Measurements from ENCODE around the gene RAMACL.
A peak's percentile ranks its signal among the peaks of the same experiment; 100 is the strongest.

RAMACL gene

GRCh38 chr6:166627033-166627874 lies 40.8 kb upstream of the RAMACL start, which contains the start of gene RPS6KA2:
TSS of gene RPS6KA2 (minus strand) at chr6:166627251. CDS start at chr6:166627019, 232 bp downstream.
- Histone ChIP-seq H3K36me3 (ENCODE audit: control insufficient read depth, insufficient read depth, low read length) (no peaks in the 10 kb centered on the region), H3K9me3 (ENCODE audit: control insufficient read depth, low read length) (no peaks in the 10 kb centered on the region), H3K4me3 (ENCODE audit: insufficient read depth, low read depth, low read length) (peak within 1 kb of the TSS; percentile 65), H3K4me1 (ENCODE audit: control insufficient read depth, insufficient read depth, low read length) (peaks cover 14% of the 10 kb centered on the region), H3K27me3 (ENCODE audit: control insufficient read depth, insufficient read depth, low read length, poor library complexity, severe bottlenecking) (peaks cover 49% of the 10 kb centered on the region), H3K27ac (ENCODE audit: insufficient read depth, low read depth, low read length, poor library complexity, severe bottlenecking) (peak within 1 kb of the TSS; percentile 79)
- WGBS, 2 experiments = 0% methylated on average over 87 of the region's 87 CpGs

- H3K9me3 ChIP-seq (ENCODE audit: control insufficient read depth, low read length) = no peaks in the 10 kb centered on the region
Measured at GRCh38 chr6:166626177-166627032, 39.9 kb upstream of the RAMACL start.

GRCh38 chr6:166625356-166625755 lies 38.9 kb upstream of the RAMACL start:
- Histone ChIP-seq H3K36me3 (ENCODE audit: control insufficient read depth, insufficient read depth, low read length) (no peaks in the 10 kb centered on the region), H3K9me3 (ENCODE audit: control insufficient read depth, low read length) (no peaks in the 10 kb centered on the region), H3K4me3 (ENCODE audit: insufficient read depth, low read depth, low read length) (no peak overlapping the region), H3K4me1 (ENCODE audit: control insufficient read depth, insufficient read depth, low read length) (peaks cover 14% of the 10 kb centered on the region), H3K27me3 (ENCODE audit: control insufficient read depth, insufficient read depth, low read length, poor library complexity, severe bottlenecking) (peaks cover 41% of the 10 kb centered on the region), H3K27ac (ENCODE audit: insufficient read depth, low read depth, low read length, poor library complexity, severe bottlenecking) (no peak overlapping the region)
- 75 to 82% methylated on average over 5 of the region's 5 CpGs for WGBS, 2 experiments

More at GRCh38 chr6:166626177-166627032, 39.9 kb upstream of the RAMACL start:
- WGBS, 2 experiments = 5% methylated on average over 66 of the region's 66 CpGs
- H3K4me1 ChIP-seq (ENCODE audit: control insufficient read depth, insufficient read depth, low read length) = peaks cover 14% of the 10 kb centered on the region
- H3K4me3 ChIP-seq (ENCODE audit: insufficient read depth, low read depth, low read length) = peak overlapping the region; percentile 65
- peaks cover 49% of the 10 kb centered on the region for H3K27me3 ChIP-seq (ENCODE audit: control insufficient read depth, insufficient read depth, low read length, poor library complexity, severe bottlenecking)
- no peaks in the 10 kb centered on the region for H3K36me3 ChIP-seq (ENCODE audit: control insufficient read depth, insufficient read depth, low read length)
- H3K27ac ChIP-seq (ENCODE audit: insufficient read depth, low read depth, low read length, poor library complexity, severe bottlenecking) = no peak overlapping the region

- H3K4me1 ChIP-seq (ENCODE audit: control insufficient read depth, insufficient read depth, low read length) = peaks cover 14% of the 10 kb centered on the region
- no peaks in the 10 kb centered on the region for H3K36me3 ChIP-seq (ENCODE audit: control insufficient read depth, insufficient read depth, low read length)
- peaks cover 30% of the 10 kb centered on the region for H3K27me3 ChIP-seq (ENCODE audit: control insufficient read depth, insufficient read depth, low read length, poor library complexity, severe bottlenecking)
- H3K27ac ChIP-seq (ENCODE audit: insufficient read depth, low read depth, low read length, poor library complexity, severe bottlenecking) = no peak overlapping the region
- H3K4me3 ChIP-seq (ENCODE audit: insufficient read depth, low read depth, low read length) = no peak overlapping the region
- H3K9me3 ChIP-seq (ENCODE audit: control insufficient read depth, low read length) = no peaks in the 10 kb centered on the region
- 90 to 95% methylated on average over 4 of the region's 4 CpGs for WGBS, 2 experiments
Measured at GRCh38 chr6:166624275-166624674, 37.8 kb upstream of the RAMACL start.

GRCh38 chr6:166623318-166623717 lies 36.8 kb upstream of the RAMACL start:
- Histone ChIP-seq H3K4me1 (ENCODE audit: control insufficient read depth, insufficient read depth, low read length) (peaks cover 9% of the 10 kb centered on the region), H3K27me3 (ENCODE audit: control insufficient read depth, insufficient read depth, low read length, poor library complexity, severe bottlenecking) (peaks cover 20% of the 10 kb centered on the region), H3K27ac (ENCODE audit: insufficient read depth, low read depth, low read length, poor library complexity, severe bottlenecking) (no peak overlapping the region), H3K4me3 (ENCODE audit: insufficient read depth, low read depth, low read length) (no peak overlapping the region), H3K9me3 (ENCODE audit: control insufficient read depth, low read length) (no peaks in the 10 kb centered on the region), H3K36me3 (ENCODE audit: control insufficient read depth, insufficient read depth, low read length) (no peaks in the 10 kb centered on the region)
- 91 to 93% methylated on average over 5 of the region's 5 CpGs for WGBS, 2 experiments

GRCh38 chr6:166621114-166621540 lies 34.6 kb upstream of the RAMACL start:
- Histone ChIP-seq H3K36me3 (ENCODE audit: control insufficient read depth, insufficient read depth, low read length) (no peaks in the 10 kb centered on the region), H3K9me3 (ENCODE audit: control insufficient read depth, low read length) (no peaks in the 10 kb centered on the region), H3K4me3 (ENCODE audit: insufficient read depth, low read depth, low read length) (no peak overlapping the region), H3K27ac (ENCODE audit: insufficient read depth, low read depth, low read length, poor library complexity, severe bottlenecking) (no peak overlapping the region), H3K27me3 (ENCODE audit: control insufficient read depth, insufficient read depth, low read length, poor library complexity, severe bottlenecking) (peaks cover 9% of the 10 kb centered on the region), H3K4me1 (ENCODE audit: control insufficient read depth, insufficient read depth, low read length) (peaks cover under 1% of the 10 kb centered on the region)
- WGBS, 2 experiments = 75 to 77% methylated on average over 6 of the region's 6 CpGs

- WGBS, 2 experiments = 73% methylated on average over 8 of the region's 8 CpGs
- Histone ChIP-seq H3K27ac (ENCODE audit: insufficient read depth, low read depth, low read length, poor library complexity, severe bottlenecking) (no peak overlapping the region), H3K4me1 (ENCODE audit: control insufficient read depth, insufficient read depth, low read length) (no peaks in the 10 kb centered on the region)
Measured at GRCh38 chr6:166620478-166621113, 34.1 kb upstream of the RAMACL start.

GRCh38 chr6:166619912-166620311 lies 33.4 kb upstream of the RAMACL start:
- no peaks in the 10 kb centered on the region for H3K9me3 ChIP-seq (ENCODE audit: control insufficient read depth, low read length)
- no peaks in the 10 kb centered on the region for H3K4me1 ChIP-seq (ENCODE audit: control insufficient read depth, insufficient read depth, low read length)
- H3K27ac ChIP-seq (ENCODE audit: insufficient read depth, low read depth, low read length, poor library complexity, severe bottlenecking) = no peak overlapping the region
- H3K4me3 ChIP-seq (ENCODE audit: insufficient read depth, low read depth, low read length) = no peak overlapping the region
- no peaks in the 10 kb centered on the region for H3K27me3 ChIP-seq (ENCODE audit: control insufficient read depth, insufficient read depth, low read length, poor library complexity, severe bottlenecking)
- H3K36me3 ChIP-seq (ENCODE audit: control insufficient read depth, insufficient read depth, low read length) = no peaks in the 10 kb centered on the region
- WGBS, 2 experiments = 91 to 94% methylated on average over 3 of the region's 3 CpGs

More at GRCh38 chr6:166620478-166621113, 34.1 kb upstream of the RAMACL start:
- Histone ChIP-seq H3K27me3 (ENCODE audit: control insufficient read depth, insufficient read depth, low read length, poor library complexity, severe bottlenecking) (peaks cover 4% of the 10 kb centered on the region), H3K4me3 (ENCODE audit: insufficient read depth, low read depth, low read length) (no peak overlapping the region), H3K9me3 (ENCODE audit: control insufficient read depth, low read length) (no peaks in the 10 kb centered on the region), H3K36me3 (ENCODE audit: control insufficient read depth, insufficient read depth, low read length) (no peaks in the 10 kb centered on the region)

GRCh38 chr6:166618866-166619761 lies 32.6 kb upstream of the RAMACL start:
- Histone ChIP-seq H3K27me3 (ENCODE audit: control insufficient read depth, insufficient read depth, low read length, poor library complexity, severe bottlenecking) (no peaks in the 10 kb centered on the region), H3K9me3 (ENCODE audit: control insufficient read depth, low read length) (no peaks in the 10 kb centered on the region), H3K36me3 (ENCODE audit: control insufficient read depth, insufficient read depth, low read length) (no peaks in the 10 kb centered on the region), H3K4me3 (ENCODE audit: insufficient read depth, low read depth, low read length) (no peak overlapping the region), H3K27ac (ENCODE audit: insufficient read depth, low read depth, low read length, poor library complexity, severe bottlenecking) (no peak overlapping the region), H3K4me1 (ENCODE audit: control insufficient read depth, insufficient read depth, low read length) (no peaks in the 10 kb centered on the region)
- 92% methylated on average over 27 of the region's 27 CpGs for WGBS, 2 experiments

Measured in ectodermal cell (in vitro differentiated cells).